DND-41 (cell line): ENCODE measurements around the gene LTB4R.

ENCODE experiments used
- ATAC-seq: fragments of 200-7000 bp; cut with Tn5 transposase; 3 replicates; pipeline ENCODE4 v1.9.1; 2021; ENCODE audit warnings: low read depth; ENCODE audit not compliant: insufficient read depth
- DNase-seq: peaks from one replicate; pipeline ENCODE4 v3.0.0-alpha.2; 2020
- H2AFZ ChIP-seq: 2 replicates; pipeline ENCODE4 v1.6.0; 2012; ENCODE audit warnings: low read depth, low read length
- H3K27ac ChIP-seq: 2 replicates; pipeline ENCODE4 v1.5.1; 2012; ENCODE audit warnings: low read length, inconsistent platforms
- H3K27me3 ChIP-seq: fragments of 200-600 bp; sonication (generic); 2 replicates; pipeline ENCODE4 v1.6.0; 2012; ENCODE audit warnings: low read length, mild to moderate bottlenecking, inconsistent platforms; ENCODE audit not compliant: insufficient read depth, poor library complexity
- H3K36me3 ChIP-seq: 2 replicates; pipeline ENCODE4 v1.5.1; 2012; ENCODE audit warnings: low read length, inconsistent platforms; ENCODE audit not compliant: insufficient read depth
- H3K4me1 ChIP-seq: 2 replicates; pipeline ENCODE4 v1.5.1; 2012; ENCODE audit warnings: mild to moderate bottlenecking, low read length; ENCODE audit not compliant: insufficient read depth
- H3K4me2 ChIP-seq: 2 replicates; pipeline ENCODE4 v1.6.0; 2012; ENCODE audit warnings: mild to moderate bottlenecking, moderate library complexity, low read length, inconsistent platforms; ENCODE audit not compliant: insufficient read depth
- H3K4me3 ChIP-seq, 2 experiments: fragments of 200-600 bp in 1 of 2; shearing (Covaris generic) in 1 of 2; 2 replicates each; pipeline ENCODE4 v1.5.1; 2012 to 2016; ENCODE audit warnings: inconsistent platforms in 2 of 2, low read length in 2 of 2, mild to moderate bottlenecking in 2 of 2, low read depth in 1 of 2, moderate library complexity in 1 of 2
- H3K79me2 ChIP-seq: 2 replicates; pipeline ENCODE4 v1.6.0; 2012; ENCODE audit warnings: low read length, inconsistent platforms; ENCODE audit not compliant: insufficient read depth
- H3K9ac ChIP-seq: 2 replicates; pipeline ENCODE4 v1.6.0; 2012; ENCODE audit warnings: low read depth, mild to moderate bottlenecking, inconsistent platforms, low read length, moderate library complexity
- H3K9me3 ChIP-seq: 2 replicates; pipeline ENCODE4 v1.5.1; 2012; ENCODE audit warnings: low read length, moderate library complexity, mild to moderate bottlenecking, inconsistent platforms; ENCODE audit not compliant: insufficient read depth, severe bottlenecking
- H4K20me1 ChIP-seq: 2 replicates; pipeline ENCODE4 v1.6.0; 2012; ENCODE audit warnings: low read length; ENCODE audit not compliant: insufficient read depth
- EZH2 ChIP-seq: IDR thresholded peaks from 3 replicates; pipeline ENCODE4 v1.6.1; 2012; ENCODE audit warnings: borderline replicate concordance, low read depth, mild to moderate bottlenecking, moderate library complexity, low read length, inconsistent platforms; ENCODE audit not compliant: severe bottlenecking
- TF ChIP-seq, protein P1 (sequence below): IDR thresholded peaks from 2 replicates; pipeline ENCODE4 v1.5.1; 2012; ENCODE audit warnings: borderline replicate concordance, low read length, moderate library complexity, mild to moderate bottlenecking; ENCODE audit not compliant: poor library complexity, severe bottlenecking; ENCODE audit errors: extremely low read depth

Gene LTB4R

DNA sequence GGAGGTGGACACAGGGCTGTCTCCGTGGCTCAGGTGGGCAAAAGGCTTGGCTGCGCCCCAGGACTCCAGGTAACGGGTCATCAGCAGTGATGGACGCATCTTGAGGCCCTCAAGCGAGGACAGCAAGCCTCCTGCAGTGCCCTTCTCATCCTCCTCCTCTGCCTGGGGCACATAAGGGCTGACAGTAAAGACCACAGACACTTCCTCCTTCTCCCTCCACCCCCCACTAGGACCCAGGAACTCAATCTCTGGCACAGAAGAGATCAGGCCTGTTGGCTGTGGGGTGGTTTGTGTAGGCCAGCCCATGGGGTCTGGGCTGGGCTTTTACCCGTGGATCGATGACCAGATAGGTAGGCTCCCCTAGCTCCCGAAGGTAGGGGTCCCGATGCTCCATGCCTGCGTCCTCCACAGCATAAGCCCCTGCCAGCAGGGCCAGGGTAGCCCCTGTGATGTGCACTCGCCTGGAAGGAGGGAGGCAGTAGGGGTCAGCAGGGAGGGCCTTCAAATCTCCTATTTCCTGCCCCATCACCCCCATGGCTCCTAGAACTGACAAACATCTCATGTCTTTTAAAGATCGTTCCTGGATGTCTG, 17.9 kb downstream of the LTB4R start:
- Histone ChIP-seq H3K4me1 (peaks cover 25% of the 10 kb centered on the region), H3K9ac (no peak overlapping the region), H3K4me3 (no peak overlapping the region), H2AFZ (no peak overlapping the region), H3K9me3 (no peaks in the 10 kb centered on the region), H3K27ac (no peak overlapping the region), H3K4me2 (no peak overlapping the region), H3K36me3 (no peaks in the 10 kb centered on the region), H3K27me3 (peaks cover 9% of the 10 kb centered on the region), H4K20me1 (peaks cover 20% of the 10 kb centered on the region), H3K79me2 (no peaks in the 10 kb centered on the region)
- ATAC-seq, result no peak
- DNase-seq, result no peak
- TF ChIP-seq, protein P1, sequence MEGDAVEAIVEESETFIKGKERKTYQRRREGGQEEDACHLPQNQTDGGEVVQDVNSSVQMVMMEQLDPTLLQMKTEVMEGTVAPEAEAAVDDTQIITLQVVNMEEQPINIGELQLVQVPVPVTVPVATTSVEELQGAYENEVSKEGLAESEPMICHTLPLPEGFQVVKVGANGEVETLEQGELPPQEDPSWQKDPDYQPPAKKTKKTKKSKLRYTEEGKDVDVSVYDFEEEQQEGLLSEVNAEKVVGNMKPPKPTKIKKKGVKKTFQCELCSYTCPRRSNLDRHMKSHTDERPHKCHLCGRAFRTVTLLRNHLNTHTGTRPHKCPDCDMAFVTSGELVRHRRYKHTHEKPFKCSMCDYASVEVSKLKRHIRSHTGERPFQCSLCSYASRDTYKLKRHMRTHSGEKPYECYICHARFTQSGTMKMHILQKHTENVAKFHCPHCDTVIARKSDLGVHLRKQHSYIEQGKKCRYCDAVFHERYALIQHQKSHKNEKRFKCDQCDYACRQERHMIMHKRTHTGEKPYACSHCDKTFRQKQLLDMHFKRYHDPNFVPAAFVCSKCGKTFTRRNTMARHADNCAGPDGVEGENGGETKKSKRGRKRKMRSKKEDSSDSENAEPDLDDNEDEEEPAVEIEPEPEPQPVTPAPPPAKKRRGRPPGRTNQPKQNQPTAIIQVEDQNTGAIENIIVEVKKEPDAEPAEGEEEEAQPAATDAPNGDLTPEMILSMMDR, result no peak
- TF ChIP-seq EZH2, result no peak

DNA sequence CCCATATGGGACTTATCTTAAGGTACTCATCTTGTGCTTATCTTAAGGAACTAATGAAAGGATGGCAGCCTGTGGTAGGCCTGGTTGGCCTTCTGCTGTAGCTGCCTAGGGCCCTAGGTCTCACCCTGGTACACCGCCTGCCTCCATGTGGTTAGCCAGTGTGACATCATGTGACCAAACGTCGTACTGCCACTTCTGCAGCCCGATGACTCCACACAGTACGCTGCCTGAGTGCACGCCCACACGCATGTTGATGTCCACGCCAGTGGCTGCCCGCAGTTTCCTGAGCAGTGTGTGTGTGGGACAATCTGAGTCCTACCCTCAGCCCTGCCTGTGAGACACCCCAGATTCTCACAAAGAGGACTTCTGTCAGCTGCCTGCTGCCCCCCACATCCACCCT, 18.4 kb downstream of the LTB4R start:
- Histone ChIP-seq H3K9ac (no peak overlapping the region), H3K9me3 (no peaks in the 10 kb centered on the region), H3K36me3 (no peaks in the 10 kb centered on the region), H3K27me3 (peaks cover 9% of the 10 kb centered on the region), H3K79me2 (no peaks in the 10 kb centered on the region), H3K4me3 (no peak overlapping the region), H3K4me1 (peaks cover 25% of the 10 kb centered on the region), H4K20me1 (peaks cover 20% of the 10 kb centered on the region), H3K4me2 (no peak overlapping the region), H3K27ac (no peak overlapping the region), H2AFZ (no peak overlapping the region)
- TF ChIP-seq, protein P1, result no peak
- TF ChIP-seq EZH2, result no peak
- no peak for DNase-seq
- ATAC-seq, result no peak

DNA sequence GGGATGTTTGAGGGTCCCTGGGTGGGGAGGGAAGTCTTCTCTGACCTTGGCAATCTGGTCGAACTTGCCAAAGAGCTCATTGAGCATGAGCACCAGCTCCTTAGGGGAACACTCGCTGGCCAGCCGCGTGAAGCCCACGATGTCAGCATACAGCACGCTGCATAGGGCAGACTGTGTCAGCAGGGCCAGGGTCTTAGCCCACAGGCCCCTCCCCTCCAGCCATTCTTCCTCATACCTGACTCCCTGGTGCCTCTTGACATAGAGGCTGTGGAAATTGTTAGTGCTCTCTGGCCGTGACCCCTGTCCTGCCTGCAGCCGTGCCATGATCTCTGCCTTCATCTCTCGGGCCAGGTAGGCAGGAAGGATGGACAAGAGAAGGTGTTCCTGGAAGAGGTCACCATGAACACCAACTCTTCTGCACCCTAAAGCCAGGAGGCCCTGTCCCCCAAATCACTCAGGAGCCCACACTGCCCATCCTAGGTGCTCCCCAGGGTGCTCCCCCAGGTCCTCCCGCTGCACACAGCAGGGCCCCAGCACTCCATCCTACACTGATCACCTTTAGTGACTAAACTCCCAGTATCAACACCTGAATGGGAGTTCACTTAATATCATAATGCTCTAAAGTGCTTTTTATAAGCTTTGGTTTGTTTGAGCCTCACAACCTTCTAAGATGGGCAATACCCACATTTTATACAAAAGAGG, 19.8 kb downstream of the LTB4R start:
- no peak overlapping the region for H3K4me2 ChIP-seq
- H2AFZ ChIP-seq, result no peak overlapping the region
- no peak for ATAC-seq

More for the DNA sequence above, 19.8 kb downstream of the LTB4R start:
- peaks cover 25% of the 10 kb centered on the region for H3K4me1 ChIP-seq
- TF ChIP-seq, protein P1, result no peak
- TF ChIP-seq EZH2, result no peak
- no peaks in the 10 kb centered on the region for H3K36me3 ChIP-seq
- no peak overlapping the region for H3K4me3 ChIP-seq
- no peak overlapping the region for H3K9ac ChIP-seq
- H3K27ac ChIP-seq, result no peak overlapping the region
- no peaks in the 10 kb centered on the region for H3K79me2 ChIP-seq
- DNase-seq, result no peak
- peaks cover 9% of the 10 kb centered on the region for H3K27me3 ChIP-seq
- no peaks in the 10 kb centered on the region for H3K9me3 ChIP-seq
- H4K20me1 ChIP-seq, result peaks cover 23% of the 10 kb centered on the region
